Measurements from ENCODE around the gene FRMD3. TPM values are rescaled to one million over a fixed set of nuclear protein-coding genes. Genes with fewer than 3 reads are reported as not detected.

FRMD3 gene
- total RNA-seq, 1 experiment from 2014 or later = 2.0 TPM

- in situ Hi-C loops (cut with HindIII; ENCODE audit: low pct_unique_long_range_greater_than_20kb, low sequenced_read_pairs) = no loop called here
- no peak for DNase-seq (ENCODE audit: low read depth)
These were observed 338.4 kb downstream of the FRMD3 start for GRCh38 chr9:83199832-83200231.

- in situ Hi-C loops (cut with HindIII; ENCODE audit: low pct_unique_long_range_greater_than_20kb, low sequenced_read_pairs) = no loop called here
These were observed 339.0 kb downstream of the FRMD3 start for GRCh38 chr9:83199240-83199639.

GRCh38 chr9:83198371-83198770 is 339.8 kb downstream of the FRMD3 start:
- in situ Hi-C loops (cut with HindIII; ENCODE audit: low pct_unique_long_range_greater_than_20kb, low sequenced_read_pairs) = no loop called here
- DNase-seq (ENCODE audit: low read depth) = no peak

More at GRCh38 chr9:83199240-83199639, 339.0 kb downstream of the FRMD3 start:
- DNase-seq (ENCODE audit: low read depth) = no peak

DNA sequence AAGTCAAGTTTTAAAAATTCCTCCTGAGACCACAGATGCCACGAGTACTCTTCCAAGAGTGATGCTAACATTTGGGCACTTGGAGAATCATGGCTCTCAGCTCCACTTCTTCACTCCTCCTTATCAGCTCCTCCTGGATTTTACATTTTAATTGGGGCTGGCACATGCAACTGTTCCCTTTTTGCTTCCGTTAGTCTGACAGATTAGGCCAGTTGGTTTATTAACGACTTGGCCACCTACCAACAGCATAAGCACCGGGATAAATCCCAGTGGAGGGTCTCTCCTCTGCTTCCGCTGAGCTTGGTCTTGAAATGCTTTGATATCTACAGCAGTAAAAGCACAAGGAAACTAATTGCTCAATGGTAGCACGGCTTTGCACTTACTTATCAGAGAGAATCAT is 340.6 kb downstream of the FRMD3 start:
- no peak for DNase-seq (ENCODE audit: low read depth)
- in situ Hi-C loops (cut with HindIII; ENCODE audit: low pct_unique_long_range_greater_than_20kb, low sequenced_read_pairs) = no loop called here

GRCh38 chr9:83196946-83197345 is 341.3 kb downstream of the FRMD3 start:
- DNase-seq (ENCODE audit: low read depth) = no peak
- in situ Hi-C loops (cut with HindIII; ENCODE audit: low pct_unique_long_range_greater_than_20kb, low sequenced_read_pairs) = no loop called here

Other genes with a start within 250 kb of the FRMD3 start
- 2.2 and 10.1 TPM in 2 replicates for gene IDNK, start 84.7 kb upstream of the FRMD3 start, total RNA-seq (2014; rRNA removed; shearing (Covaris generic); ENCODE audit: low replicate concordance)
- gene UBQLN1, start 169.6 kb upstream of the FRMD3 start, total RNA-seq (2014; rRNA removed; shearing (Covaris generic); ENCODE audit: low replicate concordance) = 54.8 and 75.0 TPM in 2 replicates